Retinal pigment epithelial cell (primary cell): ENCODE data around the gene PRR5L.

ENCODE experiments used
- DNase-seq: peaks from one replicate; pipeline ENCODE4 v3.0.0-alpha.2; 2010; ENCODE audit warnings: low read depth
- H3K4me3 ChIP-seq: 2 replicates; pipeline ENCODE4 v1.5.1; 2011; ENCODE audit warnings: mild to moderate bottlenecking, low read length, control low read depth, moderate library complexity
- TF ChIP-seq, protein P1 (sequence below): conservative IDR thresholded peaks from 2 replicates; pipeline ENCODE4 v1.5.1; 2011; ENCODE audit warnings: low read depth, low read length, control low read depth, inconsistent platforms

The PRR5L gene

DNA sequence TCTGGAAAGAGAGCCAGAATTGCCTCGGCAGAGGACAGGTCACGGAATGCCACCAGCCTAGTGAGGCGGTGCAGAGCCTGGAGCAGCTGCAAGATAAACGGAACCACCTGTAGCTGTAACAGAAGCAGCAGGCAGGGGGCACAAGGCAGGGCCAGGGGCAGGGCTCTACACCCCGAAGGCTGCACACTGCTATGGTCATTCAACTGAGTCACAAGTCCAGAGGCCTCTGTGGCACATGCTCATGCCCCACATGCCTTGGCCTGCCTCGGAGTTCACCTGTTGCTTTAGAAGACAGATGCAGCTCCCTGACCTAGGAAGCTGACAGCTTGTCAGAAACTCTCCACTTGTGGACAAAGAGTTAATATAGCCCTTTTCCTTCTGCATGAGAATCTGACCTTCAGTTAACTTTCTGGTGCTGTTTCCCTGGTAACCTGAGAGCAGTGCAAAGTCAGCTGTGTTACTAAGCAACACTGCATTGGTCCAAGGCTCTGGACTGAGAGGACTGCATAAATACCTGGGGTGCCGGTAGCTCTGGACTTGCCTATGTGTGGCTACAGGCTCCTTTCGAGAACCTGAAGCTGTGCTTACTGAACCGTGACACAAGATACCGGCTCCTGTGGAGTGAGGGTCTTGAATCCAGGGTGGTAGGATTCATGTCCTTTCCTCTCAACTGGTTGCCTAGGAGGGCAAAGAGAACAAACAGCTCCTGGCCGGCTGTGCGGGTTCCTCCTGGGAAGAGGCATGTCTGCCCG lies 17.4 kb upstream of the PRR5L start:
- DNase-seq: no peak
- no peak overlapping the region for H3K4me3 ChIP-seq
- TF ChIP-seq, protein P1, sequence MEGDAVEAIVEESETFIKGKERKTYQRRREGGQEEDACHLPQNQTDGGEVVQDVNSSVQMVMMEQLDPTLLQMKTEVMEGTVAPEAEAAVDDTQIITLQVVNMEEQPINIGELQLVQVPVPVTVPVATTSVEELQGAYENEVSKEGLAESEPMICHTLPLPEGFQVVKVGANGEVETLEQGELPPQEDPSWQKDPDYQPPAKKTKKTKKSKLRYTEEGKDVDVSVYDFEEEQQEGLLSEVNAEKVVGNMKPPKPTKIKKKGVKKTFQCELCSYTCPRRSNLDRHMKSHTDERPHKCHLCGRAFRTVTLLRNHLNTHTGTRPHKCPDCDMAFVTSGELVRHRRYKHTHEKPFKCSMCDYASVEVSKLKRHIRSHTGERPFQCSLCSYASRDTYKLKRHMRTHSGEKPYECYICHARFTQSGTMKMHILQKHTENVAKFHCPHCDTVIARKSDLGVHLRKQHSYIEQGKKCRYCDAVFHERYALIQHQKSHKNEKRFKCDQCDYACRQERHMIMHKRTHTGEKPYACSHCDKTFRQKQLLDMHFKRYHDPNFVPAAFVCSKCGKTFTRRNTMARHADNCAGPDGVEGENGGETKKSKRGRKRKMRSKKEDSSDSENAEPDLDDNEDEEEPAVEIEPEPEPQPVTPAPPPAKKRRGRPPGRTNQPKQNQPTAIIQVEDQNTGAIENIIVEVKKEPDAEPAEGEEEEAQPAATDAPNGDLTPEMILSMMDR: no peak

- no peak overlapping the region for H3K4me3 ChIP-seq
- no peak for DNase-seq
- TF ChIP-seq, protein P1: no peak
These were observed 15.6 kb upstream of the PRR5L start for GRCh38 chr11:36280531-36280930.

DNA sequence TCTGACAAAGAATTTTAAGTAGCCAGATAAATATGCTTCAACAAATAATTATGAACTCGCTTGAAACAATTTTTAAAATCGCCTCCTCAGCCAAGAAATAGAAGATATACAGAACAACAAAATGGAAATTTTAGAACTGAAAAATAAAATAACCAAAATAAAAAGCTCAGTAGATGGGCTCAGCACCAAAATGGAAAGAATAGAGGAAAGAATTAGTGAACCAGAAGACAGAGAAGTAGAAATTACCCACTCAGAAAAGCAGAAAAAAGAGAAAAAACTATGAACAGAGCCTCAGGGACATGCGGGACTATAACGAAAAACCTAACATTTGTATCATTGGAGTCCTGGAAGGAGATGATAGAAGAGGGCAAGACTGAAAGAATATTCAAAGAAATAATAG lies 14.2 kb upstream of the PRR5L start:
- no peak for DNase-seq
- TF ChIP-seq, protein P1: no peak
- no peak overlapping the region for H3K4me3 ChIP-seq

- H3K4me3 ChIP-seq: no peak overlapping the region
- DNase-seq: no peak
- TF ChIP-seq, protein P1: no peak
These were observed 13.2 kb upstream of the PRR5L start for GRCh38 chr11:36282926-36283325.

GRCh38 chr11:36288442-36289225 lies 7.5 kb upstream of the PRR5L start:
- DNase-seq: no peak
- TF ChIP-seq, protein P1: no peak
- H3K4me3 ChIP-seq: peak overlapping the region; percentile 97

DNA sequence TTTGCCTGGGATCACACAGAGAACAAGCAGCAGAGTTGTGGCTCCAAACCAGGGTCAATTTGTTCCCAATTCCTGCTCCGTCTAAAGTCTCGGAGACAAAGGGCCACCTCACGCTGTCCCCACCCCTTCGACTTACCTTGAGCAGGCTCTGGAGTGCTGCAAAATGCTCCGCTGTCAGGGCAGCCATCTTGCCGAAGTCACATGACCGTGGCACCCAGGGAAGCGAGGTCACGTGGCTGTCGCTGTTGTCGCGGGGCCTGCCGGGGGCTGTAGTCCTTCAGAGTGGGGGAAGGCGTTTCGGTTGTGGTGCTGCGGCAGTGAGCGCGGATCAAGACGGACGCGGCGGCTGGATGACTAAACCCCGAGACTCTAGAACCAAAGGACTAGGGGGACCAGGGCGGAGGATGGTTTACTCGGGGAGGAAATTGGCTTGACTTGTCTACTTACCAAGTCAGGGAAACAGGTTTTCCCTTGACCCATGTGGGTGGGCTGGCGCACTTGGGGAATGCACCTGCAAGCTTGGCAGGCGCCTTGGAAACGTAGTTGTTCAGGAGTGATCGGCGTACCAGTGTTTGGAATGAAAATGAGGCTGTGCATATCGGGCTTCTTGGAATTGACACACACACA lies 6.7 kb upstream of the PRR5L start, which contains the start of gene COMMD9:
Gene COMMD9 (minus strand): TSS at position 199 of the 627 bp plus-strand sequence. CDS start 12 bp downstream, at position 187.
- peak; percentile 79 for DNase-seq
- TF ChIP-seq, protein P1: no peak
- peak within 1 kb of the TSS; percentile 97 for H3K4me3 ChIP-seq
